HG02981 (cell line): Measurements from ENCODE around the gene IDUA.

Source experiments
- ATAC-seq: cut with Tn5 transposase; IDR thresholded peaks from one replicate; pipeline ENCODE4 v1.9.1; 2021; ENCODE audit warnings: mild to moderate bottlenecking, moderate library complexity; ENCODE audit not compliant: unreplicated experiment

Gene IDUA

DNA sequence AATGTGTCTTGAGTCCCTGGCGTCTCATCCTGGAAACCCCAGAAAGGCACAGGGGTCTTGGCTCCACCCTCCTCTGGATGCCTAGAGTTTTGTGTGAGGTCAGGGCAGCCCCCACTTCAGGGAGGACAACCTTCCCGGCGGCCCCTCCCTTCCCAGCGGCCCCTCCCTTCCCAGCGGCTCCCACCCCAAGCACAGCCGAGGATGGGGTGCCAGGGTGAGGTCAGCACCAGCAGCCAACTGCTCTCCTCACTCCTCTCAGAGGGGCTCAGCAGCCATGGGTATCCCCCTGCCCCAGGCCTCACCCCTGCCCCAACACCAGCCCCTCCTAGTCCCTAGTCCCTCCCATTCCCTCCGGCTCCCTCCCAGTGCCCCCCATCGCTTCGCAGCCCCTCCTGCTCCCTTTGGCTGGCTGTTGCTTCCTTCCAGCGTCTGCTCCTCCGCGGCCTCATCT is 30.9 kb upstream of the IDUA start:
- no peak for ATAC-seq

GRCh38 chr4:956531-957230 is 30.2 kb upstream of the IDUA start:
- ATAC-seq: no peak

- ATAC-seq: no peak
Measured at GRCh38 chr4:957231-957580, 29.6 kb upstream of the IDUA start.

- no peak for ATAC-seq
Measured at GRCh38 chr4:957581-958313, 29.1 kb upstream of the IDUA start.

DNA sequence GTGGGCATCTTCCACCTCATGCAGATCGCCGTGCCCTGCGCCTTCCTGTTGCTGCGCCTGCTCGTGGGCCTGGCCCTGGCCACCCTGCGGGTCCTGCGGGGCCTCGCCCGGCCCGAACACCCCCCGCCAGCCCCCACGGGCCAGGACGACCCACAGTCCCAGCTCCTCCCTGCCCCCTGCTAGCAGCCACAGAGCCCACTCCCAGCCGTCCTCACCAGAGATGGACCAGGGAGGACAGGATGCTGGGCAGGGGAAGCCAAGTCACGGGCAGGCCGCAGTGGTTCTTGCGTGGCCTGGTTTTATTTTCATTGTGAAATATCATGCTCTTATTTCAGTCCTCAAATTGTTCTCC is 28.6 kb upstream of the IDUA start:
- no peak for ATAC-seq

DNA sequence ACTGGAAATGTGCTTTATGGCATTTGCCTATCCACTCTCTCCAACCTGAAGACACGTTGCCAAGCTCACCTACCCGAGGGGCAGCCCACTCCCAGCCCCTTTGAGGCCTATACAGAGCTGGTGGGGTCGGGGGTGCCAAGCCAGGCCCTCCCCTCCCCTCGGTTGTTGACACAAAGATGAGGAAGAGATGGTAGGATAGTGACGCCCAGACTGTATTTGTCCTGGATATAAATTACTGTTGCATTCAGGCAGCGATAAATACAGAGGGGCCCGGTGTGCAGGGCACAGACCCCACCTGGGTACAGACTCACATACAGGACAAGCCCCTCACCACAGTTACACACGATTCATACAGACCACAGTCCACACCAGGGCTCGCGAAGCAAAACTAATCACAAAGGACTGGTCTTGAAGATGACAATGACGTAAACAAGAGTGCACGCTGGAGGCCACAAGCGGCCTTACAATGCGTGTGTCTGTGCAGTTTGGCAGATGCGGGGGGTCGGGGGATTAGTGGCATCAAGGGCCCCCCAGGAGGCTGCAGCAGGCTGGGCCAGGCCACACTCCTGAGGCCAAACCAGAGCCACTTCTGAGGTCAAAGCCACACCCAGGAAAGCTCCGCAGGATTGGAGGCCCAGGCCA is 28.0 kb upstream of the IDUA start:
- no peak for ATAC-seq

GRCh38 chr4:959338-960139 is 27.3 kb upstream of the IDUA start:
- no peak for ATAC-seq

DNA sequence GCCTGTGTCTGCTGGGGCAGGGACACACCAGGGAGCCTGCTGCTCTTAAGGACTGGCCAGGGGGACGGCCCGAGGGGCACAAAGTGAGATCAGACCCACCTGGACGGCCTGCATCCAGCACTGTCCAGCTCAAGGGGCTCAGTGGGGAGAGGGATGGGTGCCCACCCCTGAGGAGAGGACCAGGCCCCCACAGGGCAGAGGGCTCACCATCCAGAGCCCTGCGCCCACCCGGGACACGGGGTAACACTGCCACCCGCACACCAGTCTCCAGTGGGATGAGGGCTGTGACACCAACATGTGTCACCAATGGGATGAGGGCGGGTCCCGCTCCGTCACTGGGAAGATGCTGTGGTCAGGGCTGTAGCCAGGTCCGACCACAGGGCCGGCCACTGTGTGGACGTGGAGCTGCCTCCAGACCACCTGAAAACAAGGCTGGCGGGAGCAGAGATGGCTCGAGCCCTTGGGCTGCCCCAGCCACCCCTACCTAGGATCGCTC is 26.7 kb upstream of the IDUA start:
- ATAC-seq: no peak

GRCh38 chr4:960636-961350 is 26.1 kb upstream of the IDUA start:
- ATAC-seq: no peak

DNA sequence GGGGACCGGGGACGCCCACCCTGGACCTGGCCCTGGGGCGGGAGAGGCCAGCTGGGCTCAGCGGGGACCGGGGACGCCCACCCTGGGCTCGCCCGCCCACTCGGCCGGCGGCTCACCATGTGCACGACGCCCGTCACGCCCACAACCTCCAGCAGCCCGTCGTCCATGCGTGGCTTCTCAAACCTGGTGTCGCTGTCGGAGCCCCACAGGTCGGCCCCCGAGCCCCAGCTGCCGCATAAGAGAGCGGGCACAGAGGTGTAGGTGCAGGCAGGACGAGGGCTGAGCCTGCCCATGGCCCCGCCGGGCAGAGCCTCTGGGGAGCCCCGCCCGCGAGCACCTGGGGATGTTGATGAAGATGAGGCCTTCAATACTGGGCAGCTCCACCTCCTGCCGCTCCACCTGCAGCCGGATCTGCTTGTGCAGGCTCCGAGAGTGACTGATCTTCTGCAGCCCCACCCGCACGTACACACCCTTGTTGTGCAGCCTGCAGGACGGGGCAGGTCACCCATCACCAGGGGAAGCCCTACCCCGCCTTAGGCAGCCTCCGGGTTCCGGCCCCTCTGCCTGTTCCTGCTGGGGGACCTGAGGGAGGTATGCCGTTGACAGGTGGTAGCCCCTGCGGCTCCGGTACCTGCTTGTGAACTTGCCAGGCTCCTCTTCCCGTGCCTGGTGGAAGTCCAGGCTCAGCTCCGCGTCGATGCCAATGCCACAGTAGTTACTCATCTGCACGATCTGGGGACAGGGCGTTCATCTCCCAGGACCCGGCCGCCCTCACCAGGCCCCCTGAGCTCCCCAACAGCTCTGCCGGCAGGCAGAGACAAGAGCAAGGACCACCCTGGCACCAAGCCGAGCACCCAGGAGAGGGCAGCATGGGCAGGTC is 25.3 kb upstream of the IDUA start:
- ATAC-seq: no peak

- ATAC-seq: no peak
Measured at GRCh38 chr4:962231-963208, 24.3 kb upstream of the IDUA start.

GRCh38 chr4:963276-964225 is 23.3 kb upstream of the IDUA start:
- ATAC-seq: no peak

DNA sequence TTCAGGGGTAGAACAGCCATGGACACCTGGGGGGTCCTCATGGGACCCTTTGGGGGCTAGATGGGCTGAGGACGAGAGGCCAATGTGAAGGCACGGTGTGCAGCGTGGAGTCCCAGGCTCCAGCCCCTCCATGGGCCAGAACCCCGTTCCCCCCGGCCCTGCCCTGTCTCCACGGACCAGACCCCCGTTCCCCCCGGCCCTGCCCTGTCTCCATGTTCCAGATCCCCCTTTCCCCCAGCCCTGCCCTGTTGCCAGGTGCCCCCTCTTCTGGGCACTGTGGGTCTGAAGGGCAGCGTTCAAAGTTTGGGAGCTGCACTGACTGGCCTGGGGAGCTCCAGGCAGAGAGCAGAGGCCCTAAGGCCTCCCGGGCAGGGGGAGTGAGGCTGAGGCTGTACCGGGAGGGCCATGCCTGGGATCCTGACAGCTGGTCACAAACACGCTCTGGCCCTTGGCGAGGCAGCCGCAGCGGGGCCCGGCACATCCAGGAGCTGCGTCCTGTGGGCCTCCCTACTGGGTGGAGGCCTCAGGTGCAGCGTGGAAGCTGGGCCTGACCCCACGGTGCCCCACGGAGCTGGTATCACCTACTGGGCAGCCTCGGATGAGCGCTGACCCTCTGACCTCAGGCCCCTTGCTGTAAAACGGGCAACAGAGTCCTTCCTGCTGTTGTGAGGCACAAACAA is 22.4 kb upstream of the IDUA start:
- ATAC-seq: no peak

- no peak for ATAC-seq
Measured at GRCh38 chr4:965048-965765, 21.6 kb upstream of the IDUA start.

DNA sequence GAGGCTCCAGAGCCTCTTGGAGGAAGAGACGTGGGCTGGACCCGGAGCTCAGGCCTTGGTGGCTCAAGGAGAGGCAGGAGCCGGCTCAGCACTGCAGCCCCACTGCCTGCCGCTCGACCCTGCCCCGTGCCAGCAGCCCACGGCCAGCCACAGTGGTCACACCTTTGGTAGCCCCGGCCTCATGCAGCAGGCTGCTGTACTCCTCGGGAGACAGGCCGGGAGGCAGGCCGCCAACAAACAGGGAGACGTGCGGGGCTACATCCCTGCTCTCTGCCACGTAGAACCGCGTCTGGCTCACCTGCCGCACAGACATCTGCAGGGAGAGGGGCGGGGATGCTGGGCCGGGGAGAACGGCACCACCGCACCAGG is 21.1 kb upstream of the IDUA start:
- no peak for ATAC-seq
